Activated CD8-positive, alpha-beta memory T cell treated with anti-CD3 and anti-CD28 coated beads for 1 hour (primary cell): Measurements from ENCODE around the gene CDH12.
"Not testable (repeated sequence)": the region's sequence is repeated elsewhere in the genome, so short reads cannot be mapped to it uniquely, and the experiment has no call there.

Experiments used
- DNase-seq, 2 donors: peaks; one replicate each; pipeline ENCODE4 v3.0.0-alpha.2; 2020; ENCODE audit warnings: low read depth in 1 of 2; ENCODE audit errors: extremely low read depth in 1 of 2

CDH12 gene

GRCh38 chr5:22473886-22474285, 379.3 kb downstream of the CDH12 start:
- no peak for DNase-seq

- no peak for DNase-seq
These were observed 382.0 kb downstream of the CDH12 start for GRCh38 chr5:22471154-22471553.

GRCh38 chr5:22470408-22470807, 382.7 kb downstream of the CDH12 start:
- DNase-seq: no peak

- no peak for DNase-seq
These were observed 387.5 kb downstream of the CDH12 start for GRCh38 chr5:22465616-22466015.

GRCh38 chr5:22465177-22465576, 388.0 kb downstream of the CDH12 start:
- DNase-seq: no peak

- DNase-seq: no peak
These were observed 393.0 kb downstream of the CDH12 start for GRCh38 chr5:22460189-22460588.

- no peak for DNase-seq
These were observed 420.2 kb downstream of the CDH12 start for GRCh38 chr5:22432905-22433304.

GRCh38 chr5:22431840-22432239, 421.3 kb downstream of the CDH12 start:
- no peak for DNase-seq

GRCh38 chr5:22431406-22431805, 421.7 kb downstream of the CDH12 start:
- no peak for DNase-seq

GRCh38 chr5:22411554-22412349, 441.4 kb downstream of the CDH12 start:
- DNase-seq: no peak

GRCh38 chr5:22391956-22392355, 461.2 kb downstream of the CDH12 start:
- DNase-seq: no peak

- no peak for DNase-seq
These were observed 462.3 kb downstream of the CDH12 start for GRCh38 chr5:22390888-22391287.

GRCh38 chr5:22372826-22373660, 480.1 kb downstream of the CDH12 start:
- DNase-seq: no peak

- no peak for DNase-seq
These were observed 480.8 kb downstream of the CDH12 start for GRCh38 chr5:22372376-22372775.

- no peak for DNase-seq
These were observed 498.2 kb downstream of the CDH12 start for GRCh38 chr5:22354956-22355355.

GRCh38 chr5:22352493-22352892, 500.7 kb downstream of the CDH12 start:
- no peak for DNase-seq

- no peak for DNase-seq
These were observed 502.0 kb downstream of the CDH12 start for GRCh38 chr5:22351178-22351577.

- DNase-seq: no peak
These were observed 505.1 kb downstream of the CDH12 start for GRCh38 chr5:22348027-22348426.

GRCh38 chr5:22344000-22344399, 509.1 kb downstream of the CDH12 start:
- DNase-seq: no peak

GRCh38 chr5:22341406-22341805, 511.7 kb downstream of the CDH12 start:
- no peak for DNase-seq

GRCh38 chr5:22332949-22333348, 520.2 kb downstream of the CDH12 start:
- DNase-seq: not testable (repeated sequence)

GRCh38 chr5:22329683-22330082, 523.5 kb downstream of the CDH12 start:
- no peak for DNase-seq
